Measurements from ENCODE around the gene FAM193A. TPM values are rescaled to one million over a fixed set of nuclear protein-coding genes. Genes with fewer than 3 reads are reported as not detected.
"Not testable (repeated sequence)": the region's sequence is repeated elsewhere in the genome, so short reads cannot be mapped to it uniquely, and the experiment has no call there.

The FAM193A gene
- 17.1 TPM for total RNA-seq

GRCh38 chr4:2536193-2537010 is at the start of gene FAM193A:
Gene FAM193A, plus strand, starts transcription at chr4:2536647. Its CDS starts 269 bp downstream, at chr4:2536916.
- DNase-seq (ENCODE audit: low spot score in 2 of 2) (peak; percentile 93 to 96), FAIRE-seq (no peak)

- FAIRE-seq (no peak), DNase-seq (ENCODE audit: low spot score in 2 of 2) (no peak)
These were observed 49.5 kb upstream of the FAM193A start for GRCh38 chr4:2486981-2487380.

GRCh38 chr4:2487632-2488031 is 48.8 kb upstream of the FAM193A start:
- no peak for DNase-seq (ENCODE audit: low spot score in 2 of 2)

GRCh38 chr4:2489081-2489805 is 47.2 kb upstream of the FAM193A start:
- DNase-seq (ENCODE audit: low spot score in 2 of 2) = no peak
- no peak for FAIRE-seq

More at GRCh38 chr4:2487632-2488031, 48.8 kb upstream of the FAM193A start:
- no peak for FAIRE-seq

- DNase-seq (ENCODE audit: low spot score in 2 of 2) (no peak), FAIRE-seq (no peak)
These were observed 46.5 kb upstream of the FAM193A start for GRCh38 chr4:2489841-2490552.

- FAIRE-seq (no peak), DNase-seq (ENCODE audit: low spot score in 2 of 2) (no peak)
These were observed 43.5 kb upstream of the FAM193A start for GRCh38 chr4:2492970-2493369.

- DNase-seq (ENCODE audit: low spot score in 2 of 2) = no peak
- no peak for FAIRE-seq
These were observed 41.5 kb upstream of the FAM193A start for GRCh38 chr4:2494992-2495391.

GRCh38 chr4:2497324-2497723 is 39.1 kb upstream of the FAM193A start:
- no peak for DNase-seq (ENCODE audit: low spot score in 2 of 2)
- FAIRE-seq = no peak

- FAIRE-seq (no peak), DNase-seq (ENCODE audit: low spot score in 2 of 2) (no peak)
These were observed 38.5 kb upstream of the FAM193A start for GRCh38 chr4:2497931-2498330.

- no peak for FAIRE-seq
These were observed 35.9 kb upstream of the FAM193A start for GRCh38 chr4:2500547-2500946.

GRCh38 chr4:2501034-2501594 is 35.3 kb upstream of the FAM193A start:
- no peak for FAIRE-seq
- no peak for DNase-seq (ENCODE audit: low spot score in 2 of 2)

More at GRCh38 chr4:2500547-2500946, 35.9 kb upstream of the FAM193A start:
- no peak for DNase-seq (ENCODE audit: low spot score in 2 of 2)

- DNase-seq (ENCODE audit: low spot score in 2 of 2) (no peak), FAIRE-seq (no peak)
These were observed 32.6 kb upstream of the FAM193A start for GRCh38 chr4:2503809-2504208.

- FAIRE-seq (no peak), DNase-seq (ENCODE audit: low spot score in 2 of 2) (no peak)
These were observed 29.2 kb upstream of the FAM193A start for GRCh38 chr4:2507259-2507658.

GRCh38 chr4:2507855-2508254 is 28.6 kb upstream of the FAM193A start:
- DNase-seq (ENCODE audit: low spot score in 2 of 2) = no peak
- no peak for FAIRE-seq

- FAIRE-seq = no peak
- DNase-seq (ENCODE audit: low spot score in 2 of 2) = no peak
These were observed 25.8 kb upstream of the FAM193A start for GRCh38 chr4:2510351-2511259.

- FAIRE-seq (no peak), DNase-seq (ENCODE audit: low spot score in 2 of 2) (no peak)
These were observed 24.8 kb upstream of the FAM193A start for GRCh38 chr4:2511645-2512131.

GRCh38 chr4:2512396-2513135 is 23.9 kb upstream of the FAM193A start:
- DNase-seq (ENCODE audit: low spot score in 2 of 2) (no peak), FAIRE-seq (no peak)

- not testable (repeated sequence) for FAIRE-seq; DNase-seq (ENCODE audit: low spot score in 2 of 2)
These were observed 22.3 kb upstream of the FAM193A start for GRCh38 chr4:2514193-2514592.

- DNase-seq (ENCODE audit: low spot score in 2 of 2); FAIRE-seq: not testable (repeated sequence)
These were observed 21.5 kb upstream of the FAM193A start for GRCh38 chr4:2514944-2515343.

All from frontal cortex (tissue), 4 donors.